Keratinocyte (primary cell): ENCODE measurements around the gene C2orf78. TPM values are rescaled to one million over a fixed set of nuclear protein-coding genes. Genes with fewer than 3 reads are reported as not detected.

Source experiments
- DNase-seq: peaks from one replicate; pipeline ENCODE4 v3.0.0-alpha.2; 2011; ENCODE audit warnings: low read depth, missing footprints, low spot score
- FAIRE-seq: peaks from 2 replicates; lab custom pipeline; 2011; peaks lifted over from hg19 to GRCh38; lab: Jason Lieb, UNC
- H2AFZ ChIP-seq: 2 replicates; pipeline ENCODE4 v1.6.0; 2012; ENCODE audit warnings: low read length, control low read depth, inconsistent platforms; ENCODE audit not compliant: control insufficient read depth
- H3K27ac ChIP-seq: 2 replicates; pipeline ENCODE4 v1.5.1; 2011; ENCODE audit warnings: low read length; ENCODE audit not compliant: control insufficient read depth, insufficient read depth
- H3K27me3 ChIP-seq: 3 replicates; pipeline ENCODE4 v1.6.0; 2011; ENCODE audit warnings: low read length; ENCODE audit not compliant: control insufficient read depth, insufficient read depth; ENCODE audit errors: extremely low read depth
- H3K36me3 ChIP-seq, 2 experiments: 2 replicates in 1 of 2; 3 replicates in 1 of 2; pipeline ENCODE4 v1.5.1; 2011; ENCODE audit warnings: low read length in 2 of 2, mild to moderate bottlenecking in 1 of 2; ENCODE audit not compliant: control insufficient read depth in 2 of 2, insufficient read depth in 2 of 2; ENCODE audit errors: extremely low read depth in 1 of 2
- H3K4me1 ChIP-seq: 3 replicates; pipeline ENCODE4 v1.5.1; 2011; ENCODE audit warnings: low read length; ENCODE audit not compliant: control insufficient read depth, insufficient read depth; ENCODE audit errors: extremely low read depth
- H3K4me2 ChIP-seq: 3 replicates; pipeline ENCODE4 v1.6.0; 2011; ENCODE audit warnings: low read depth, low read length; ENCODE audit not compliant: control insufficient read depth, insufficient read depth; ENCODE audit errors: extremely low read depth
- H3K4me3 ChIP-seq, 3 experiments: fragments of 200-600 bp in 1 of 3; sonication (generic) in 1 of 3; 2 replicates in 2 of 3; 3 replicates in 1 of 3; pipeline ENCODE4 v1.5.1; 2011 to 2016; ENCODE audit warnings: low read length in 3 of 3, mild to moderate bottlenecking in 3 of 3, control low read depth in 2 of 3, inconsistent platforms in 1 of 3, low read depth in 1 of 3, mixed read lengths in 1 of 3, mixed run types in 1 of 3, moderate library complexity in 1 of 3; ENCODE audit not compliant: control insufficient read depth in 2 of 3, insufficient read depth in 2 of 3; ENCODE audit errors: extremely low read depth in 1 of 3
- H3K79me2 ChIP-seq: 2 replicates; pipeline ENCODE4 v1.6.0; 2012; ENCODE audit warnings: low read length; ENCODE audit not compliant: control insufficient read depth, insufficient read depth
- H3K9ac ChIP-seq: 3 replicates; pipeline ENCODE4 v1.6.0; 2011; ENCODE audit warnings: low read length; ENCODE audit not compliant: control insufficient read depth, insufficient read depth; ENCODE audit errors: extremely low read depth
- H3K9me1 ChIP-seq: 3 replicates; pipeline ENCODE4 v1.6.0; 2011; ENCODE audit warnings: low read length; ENCODE audit not compliant: control insufficient read depth, insufficient read depth; ENCODE audit errors: extremely low read depth
- H3K9me3 ChIP-seq: 2 replicates; pipeline ENCODE4 v1.5.1; 2012; ENCODE audit warnings: low read depth, low read length; ENCODE audit not compliant: control insufficient read depth
- H4K20me1 ChIP-seq: 3 replicates; pipeline ENCODE4 v1.6.0; 2011; ENCODE audit warnings: low read length; ENCODE audit not compliant: control insufficient read depth, insufficient read depth; ENCODE audit errors: extremely low read depth
- EZH2 ChIP-seq: IDR thresholded peaks from one replicate; pipeline ENCODE4 v1.6.1; 2012; ENCODE audit warnings: inconsistent platforms, mild to moderate bottlenecking, low read length, moderate library complexity
- dilution Hi-C: fragments of 300-500 bp; cut with MboI; formaldehyde crosslinking; loops from one replicate; pipeline ENCODE4 v1.7.0; 2020; ENCODE audit warnings: low sequenced_read_pairs; ENCODE audit not compliant: extremely low pct_ligation_motif_present
- polyA plus RNA-seq, 5 experiments: library from polyadenylated mRNA; depleted of rRNA in 3 of 5; stranded (reverse) in 3 of 5; stranded (forward) in 1 of 5; unstranded in 1 of 5; fragments of >200 nt; gene quantifications; 1 replicate in 1 of 5; 2 replicates in 3 of 5; 3 replicates in 1 of 5; pipeline versions ENCODE4 v1.2.1 to v1.2.3, GENCODE V29; 2011 to 2012; ENCODE audit warnings: missing spikeins in 2 of 5, low read depth in 1 of 5, low replicate concordance in 1 of 5
- TF ChIP-seq, protein P1 (sequence below), 3 experiments: IDR thresholded peaks in 1 of 3; conservative IDR thresholded peaks in 1 of 3; optimal IDR thresholded peaks in 1 of 3; 2 replicates in 2 of 3; 3 replicates in 1 of 3; pipeline versions ENCODE3 to v1.5.1; 2011; ENCODE audit warnings: low read length in 3 of 3, mild to moderate bottlenecking in 3 of 3, moderate library complexity in 2 of 3, control low read depth in 1 of 3, inconsistent platforms in 1 of 3; ENCODE audit not compliant: insufficient read depth in 2 of 3; ENCODE audit errors: extremely low read depth in 1 of 3

C2orf78 gene
- polyA plus RNA-seq, 1 donor (not counting 4 experiments of a cell fraction or from before 2014, with no cell fraction given) = not detected

DNA sequence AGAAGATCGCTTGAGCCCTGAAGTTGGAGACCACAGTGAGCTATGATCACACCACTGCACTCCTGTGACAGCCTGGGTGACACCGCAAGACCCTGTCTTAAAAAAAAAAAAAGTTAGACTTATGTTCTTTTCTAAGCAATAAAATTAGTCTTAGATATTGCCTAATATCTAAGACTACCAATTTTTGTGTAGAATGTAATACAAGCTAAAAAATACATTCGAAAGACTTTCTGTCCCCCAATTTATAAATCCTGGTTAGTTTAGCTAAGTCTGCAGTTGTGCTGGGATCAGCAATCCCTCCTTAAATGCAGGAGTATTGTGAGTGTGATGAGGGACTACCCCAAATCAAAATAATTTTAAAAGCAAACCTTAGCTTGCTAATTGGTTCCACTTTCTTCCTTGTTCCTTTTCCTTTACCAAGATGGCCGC is 44.4 kb downstream of the C2orf78 start:
- peak overlapping the region; percentile 93 for H3K9ac ChIP-seq
- peaks cover 32% of the 10 kb centered on the region for H3K4me1 ChIP-seq
- dilution Hi-C loops = no loop called here

DNA sequence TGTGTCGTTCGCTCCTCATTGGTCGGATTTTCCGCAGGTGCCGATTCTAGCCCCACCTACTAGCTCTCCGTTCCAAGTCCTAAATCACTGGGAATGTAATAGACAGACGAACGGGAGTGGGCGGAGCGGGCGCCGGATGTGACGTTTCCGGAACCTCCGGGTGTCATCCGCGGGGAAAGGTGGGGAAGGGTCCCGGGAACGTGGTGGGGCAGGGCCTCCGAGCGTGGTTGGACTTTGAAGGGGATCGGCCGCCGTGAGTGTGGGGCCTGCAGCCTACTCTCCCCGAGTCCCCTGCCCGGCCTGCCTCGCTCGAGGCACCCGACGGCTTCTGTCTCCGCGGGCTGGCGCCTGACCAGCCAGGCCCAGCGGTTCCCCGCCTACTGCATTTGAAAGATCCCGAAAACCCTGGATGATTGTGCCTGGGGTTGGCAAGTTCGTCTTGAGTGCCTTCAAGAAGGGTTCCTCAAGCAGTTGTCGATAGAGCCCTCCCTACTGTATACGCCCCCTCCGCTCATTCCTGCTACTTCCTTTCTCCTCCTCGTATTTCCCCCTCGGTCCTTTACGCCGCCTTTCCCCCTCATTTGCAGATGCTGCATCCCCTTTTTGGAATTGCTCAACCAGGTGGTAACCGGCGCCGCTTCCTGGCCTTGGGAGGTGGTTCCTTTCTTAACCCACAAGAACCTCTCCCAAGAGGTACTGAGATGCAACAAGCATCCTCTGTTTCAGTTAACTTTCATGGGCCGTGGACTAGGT is 45.0 kb downstream of the C2orf78 start, which contains the start of gene STAMBP:
STAMBP (plus strand) TSS at position 144 of the 753 bp plus-strand sequence. CDS start 1,896 bp downstream, outside the sequence.
- DNase-seq (peak; percentile 69), FAIRE-seq (peak; percentile 81)
- H3K9me3 ChIP-seq = no peaks in the 10 kb centered on the region
- H3K4me3 ChIP-seq = peak within 1 kb of the TSS; percentile 72 to 92 (median 77)
- H3K36me3 ChIP-seq = peaks cover 4 to 14% of the 10 kb centered on the region in 2 experiments
- peak within 1 kb of the TSS; percentile 95 for H3K4me2 ChIP-seq
- H3K4me1 ChIP-seq = peaks cover 32% of the 10 kb centered on the region
- no peaks in the 10 kb centered on the region for H4K20me1 ChIP-seq
- no peaks in the 10 kb centered on the region for H3K9me1 ChIP-seq
- H3K27me3 ChIP-seq = no peaks in the 10 kb centered on the region
- peak within 1 kb of the TSS; percentile 95 for H3K27ac ChIP-seq
- dilution Hi-C loops = no loop called here
- H3K9ac ChIP-seq = peak within 1 kb of the TSS; percentile 93
- no peak for TF ChIP-seq EZH2
- TF ChIP-seq, protein P1, sequence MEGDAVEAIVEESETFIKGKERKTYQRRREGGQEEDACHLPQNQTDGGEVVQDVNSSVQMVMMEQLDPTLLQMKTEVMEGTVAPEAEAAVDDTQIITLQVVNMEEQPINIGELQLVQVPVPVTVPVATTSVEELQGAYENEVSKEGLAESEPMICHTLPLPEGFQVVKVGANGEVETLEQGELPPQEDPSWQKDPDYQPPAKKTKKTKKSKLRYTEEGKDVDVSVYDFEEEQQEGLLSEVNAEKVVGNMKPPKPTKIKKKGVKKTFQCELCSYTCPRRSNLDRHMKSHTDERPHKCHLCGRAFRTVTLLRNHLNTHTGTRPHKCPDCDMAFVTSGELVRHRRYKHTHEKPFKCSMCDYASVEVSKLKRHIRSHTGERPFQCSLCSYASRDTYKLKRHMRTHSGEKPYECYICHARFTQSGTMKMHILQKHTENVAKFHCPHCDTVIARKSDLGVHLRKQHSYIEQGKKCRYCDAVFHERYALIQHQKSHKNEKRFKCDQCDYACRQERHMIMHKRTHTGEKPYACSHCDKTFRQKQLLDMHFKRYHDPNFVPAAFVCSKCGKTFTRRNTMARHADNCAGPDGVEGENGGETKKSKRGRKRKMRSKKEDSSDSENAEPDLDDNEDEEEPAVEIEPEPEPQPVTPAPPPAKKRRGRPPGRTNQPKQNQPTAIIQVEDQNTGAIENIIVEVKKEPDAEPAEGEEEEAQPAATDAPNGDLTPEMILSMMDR (optimal IDR thresholded peaks at IDR 0.05 in 1 of 3, IDR thresholded peaks at IDR 0.05 in 1 of 3, conservative IDR thresholded peaks at IDR 0.05 in 1 of 3; ENCODE audit: extremely low read depth in 1 of 3, insufficient read depth in 2 of 3, low read length in 3 of 3) = no peak
- H2AFZ ChIP-seq = peak within 1 kb of the TSS; percentile 95
- H3K79me2 ChIP-seq = peaks cover 33% of the 10 kb centered on the region

More for the DNA sequence above, 44.4 kb downstream of the C2orf78 start:
- Histone ChIP-seq H3K36me3 (peaks cover 4 to 11% of the 10 kb centered on the region in 2 experiments), H3K9me1 (no peaks in the 10 kb centered on the region), H3K27me3 (no peaks in the 10 kb centered on the region), H3K4me3 (peak overlapping the region; percentile 72 to 92 (median 77)), H3K9me3 (no peaks in the 10 kb centered on the region), H3K79me2 (peaks cover 27% of the 10 kb centered on the region), H3K27ac (peak overlapping the region; percentile 95), H2AFZ (peak overlapping the region; percentile 95), H4K20me1 (no peaks in the 10 kb centered on the region), H3K4me2 (peak overlapping the region; percentile 95)
- DNase-seq (no peak), FAIRE-seq (no peak)
- TF ChIP-seq, protein P1 (optimal IDR thresholded peaks at IDR 0.05 in 1 of 3, IDR thresholded peaks at IDR 0.05 in 1 of 3, conservative IDR thresholded peaks at IDR 0.05 in 1 of 3; ENCODE audit: extremely low read depth in 1 of 3, insufficient read depth in 2 of 3, low read length in 3 of 3) = no peak
- TF ChIP-seq EZH2 = no peak
